ENCODE measurements around the gene UCKL1.
"Not testable (repeated sequence)": the region's sequence is repeated elsewhere in the genome, so short reads cannot be mapped to it uniquely, and the experiment has no call there.

UCKL1 gene

GRCh38 chr20:63942969-63943807 lies 13.0 kb downstream of the UCKL1 start:
- DNase-seq: no peak

GRCh38 chr20:63942250-63942951 lies 13.8 kb downstream of the UCKL1 start:
- DNase-seq: no peak

- DNase-seq: no peak
These were observed 14.7 kb downstream of the UCKL1 start for GRCh38 chr20:63941282-63942081.

GRCh38 chr20:63940472-63941266 lies 15.5 kb downstream of the UCKL1 start:
- DNase-seq: no peak

- DNase-seq: no peak
These were observed 16.1 kb downstream of the UCKL1 start for GRCh38 chr20:63940071-63940471.

GRCh38 chr20:63939061-63939935 lies 16.9 kb downstream of the UCKL1 start:
- no peak for DNase-seq

GRCh38 chr20:63937596-63937995 lies 18.6 kb downstream of the UCKL1 start:
- no peak for DNase-seq

GRCh38 chr20:63935447-63935846 lies 20.8 kb downstream of the UCKL1 start:
- no peak for DNase-seq

- no peak for DNase-seq
These were observed 21.7 kb downstream of the UCKL1 start for GRCh38 chr20:63934271-63935068.

- no peak for DNase-seq
These were observed 22.6 kb downstream of the UCKL1 start for GRCh38 chr20:63933646-63934045.

GRCh38 chr20:63932606-63933160 lies 23.5 kb downstream of the UCKL1 start:
- no peak for DNase-seq

GRCh38 chr20:63931735-63932134 lies 24.5 kb downstream of the UCKL1 start:
- DNase-seq: no peak

GRCh38 chr20:63930971-63931553 lies 25.2 kb downstream of the UCKL1 start:
- DNase-seq: no peak

GRCh38 chr20:63929473-63929883 lies 26.7 kb downstream of the UCKL1 start:
- DNase-seq: not testable (repeated sequence)

GRCh38 chr20:63929071-63929470 lies 27.1 kb downstream of the UCKL1 start:
- DNase-seq: no peak

- no peak for DNase-seq
These were observed 29.9 kb downstream of the UCKL1 start for GRCh38 chr20:63926298-63926697.

GRCh38 chr20:63924241-63924640 lies 32.0 kb downstream of the UCKL1 start:
- no peak for DNase-seq

- no peak for DNase-seq
These were observed 32.6 kb downstream of the UCKL1 start for GRCh38 chr20:63923651-63924050.

- DNase-seq: no peak
These were observed 36.0 kb downstream of the UCKL1 start for GRCh38 chr20:63920226-63920625.

GRCh38 chr20:63919130-63919529 lies 37.1 kb downstream of the UCKL1 start:
- no peak for DNase-seq

Data from RPMI8226 (cell line).